ENCODE data around the gene SOX18. TPM values are rescaled to one million over a fixed set of nuclear protein-coding genes. Genes with fewer than 3 reads are reported as not detected.

The SOX18 gene
- total and polyA plus RNA-seq, 2 of the 13 experiments (the other 11 are each of a cell fraction or from before 2014, with no cell fraction given), result 1.6 to 1.9 TPM

DNA sequence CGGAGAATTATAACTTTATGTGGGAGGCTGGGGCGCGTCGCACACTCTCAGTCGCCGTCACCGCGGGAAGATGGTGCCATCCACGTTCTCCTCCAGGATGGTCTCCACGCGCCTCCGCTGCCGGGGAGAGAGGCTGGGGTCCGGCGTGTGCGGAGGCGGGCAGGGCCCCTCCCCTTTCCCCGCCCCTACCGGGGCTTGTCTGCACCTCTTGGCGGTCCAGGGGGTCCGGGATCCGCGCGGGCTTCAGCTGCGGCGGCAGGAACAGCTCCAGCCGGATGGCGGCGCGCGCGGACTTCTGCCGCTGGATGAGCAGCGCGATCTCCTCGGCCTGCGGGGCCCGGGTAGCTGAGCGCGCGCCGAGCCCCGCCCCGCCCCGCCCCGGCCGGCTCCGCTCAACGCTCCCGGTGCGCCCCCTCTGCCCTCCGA, 34.0 kb upstream of the SOX18 start (continued):
- TF ChIP-seq, protein P1, sequence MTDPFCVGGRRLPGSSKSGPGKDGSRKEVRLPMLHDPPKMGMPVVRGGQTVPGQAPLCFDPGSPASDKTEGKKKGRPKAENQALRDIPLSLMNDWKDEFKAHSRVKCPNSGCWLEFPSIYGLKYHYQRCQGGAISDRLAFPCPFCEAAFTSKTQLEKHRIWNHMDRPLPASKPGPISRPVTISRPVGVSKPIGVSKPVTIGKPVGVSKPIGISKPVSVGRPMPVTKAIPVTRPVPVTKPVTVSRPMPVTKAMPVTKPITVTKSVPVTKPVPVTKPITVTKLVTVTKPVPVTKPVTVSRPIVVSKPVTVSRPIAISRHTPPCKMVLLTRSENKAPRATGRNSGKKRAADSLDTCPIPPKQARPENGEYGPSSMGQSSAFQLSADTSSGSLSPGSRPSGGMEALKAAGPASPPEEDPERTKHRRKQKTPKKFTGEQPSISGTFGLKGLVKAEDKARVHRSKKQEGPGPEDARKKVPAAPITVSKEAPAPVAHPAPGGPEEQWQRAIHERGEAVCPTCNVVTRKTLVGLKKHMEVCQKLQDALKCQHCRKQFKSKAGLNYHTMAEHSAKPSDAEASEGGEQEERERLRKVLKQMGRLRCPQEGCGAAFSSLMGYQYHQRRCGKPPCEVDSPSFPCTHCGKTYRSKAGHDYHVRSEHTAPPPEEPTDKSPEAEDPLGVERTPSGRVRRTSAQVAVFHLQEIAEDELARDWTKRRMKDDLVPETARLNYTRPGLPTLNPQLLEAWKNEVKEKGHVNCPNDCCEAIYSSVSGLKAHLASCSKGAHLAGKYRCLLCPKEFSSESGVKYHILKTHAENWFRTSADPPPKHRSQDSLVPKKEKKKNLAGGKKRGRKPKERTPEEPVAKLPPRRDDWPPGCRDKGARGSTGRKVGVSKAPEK (CRISPR knock-in tag; IDR thresholded peaks at IDR 0.05; ENCODE audit: borderline replicate concordance), result no peak
- TF ChIP-seq ZNF232 (CRISPR knock-in tag; IDR thresholded peaks at IDR 0.05; ENCODE audit: borderline replicate concordance), result 0 out of 2 replicates have a peak, but pooled peaks have one; percentile 51
- no peak for TF ChIP-seq U2AF2 (IDR thresholded peaks at IDR 0.05; ENCODE audit: low read depth, low read length)
- TF ChIP-seq ETV5 (CRISPR knock-in tag; IDR thresholded peaks at IDR 0.05; ENCODE audit: borderline replicate concordance), result peak; percentile 58
- no peak for TF ChIP-seq ZNF12 (CRISPR knock-in tag; IDR thresholded peaks at IDR 0.05)
- peak; percentile 37; the same call in 1 of the 2 replicates for TF ChIP-seq AKAP8 (CRISPR knock-in tag; IDR thresholded peaks at IDR 0.05)
- TF ChIP-seq TSC22D2 (CRISPR knock-in tag; IDR thresholded peaks at IDR 0.05; ENCODE audit: borderline replicate concordance), result no peak
- no peak; the same call in 1 of the 2 replicates for TF ChIP-seq ZNF572 (CRISPR knock-in tag; IDR thresholded peaks at IDR 0.05)
- TF ChIP-seq YEATS4 (CRISPR knock-in tag; IDR thresholded peaks at IDR 0.05; ENCODE audit: borderline replicate concordance), result 0 out of 2 replicates have a peak, but pooled peaks have one; percentile 21
- TF ChIP-seq SRSF1 (optimal IDR thresholded peaks at IDR 0.05; ENCODE audit: low read depth, low read length), result peak; percentile 14
- no peak for TF ChIP-seq TBX3 (IDR thresholded peaks at IDR 0.05; ENCODE audit: borderline replicate concordance)
- no peak for TF ChIP-seq TCF7 (IDR thresholded peaks at IDR 0.05; ENCODE audit: low read depth)
- TF ChIP-seq, protein P2, sequence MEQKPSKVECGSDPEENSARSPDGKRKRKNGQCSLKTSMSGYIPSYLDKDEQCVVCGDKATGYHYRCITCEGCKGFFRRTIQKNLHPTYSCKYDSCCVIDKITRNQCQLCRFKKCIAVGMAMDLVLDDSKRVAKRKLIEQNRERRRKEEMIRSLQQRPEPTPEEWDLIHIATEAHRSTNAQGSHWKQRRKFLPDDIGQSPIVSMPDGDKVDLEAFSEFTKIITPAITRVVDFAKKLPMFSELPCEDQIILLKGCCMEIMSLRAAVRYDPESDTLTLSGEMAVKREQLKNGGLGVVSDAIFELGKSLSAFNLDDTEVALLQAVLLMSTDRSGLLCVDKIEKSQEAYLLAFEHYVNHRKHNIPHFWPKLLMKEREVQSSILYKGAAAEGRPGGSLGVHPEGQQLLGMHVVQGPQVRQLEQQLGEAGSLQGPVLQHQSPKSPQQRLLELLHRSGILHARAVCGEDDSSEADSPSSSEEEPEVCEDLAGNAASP (CRISPR knock-in tag; IDR thresholded peaks at IDR 0.05; ENCODE audit: borderline replicate concordance), result peak; percentile 36; the same call in 1 of the 2 replicates
- peak; percentile 95 for TF ChIP-seq RAD21 (CRISPR knock-in tag; IDR thresholded peaks at IDR 0.05)
- TF ChIP-seq, protein P3, sequence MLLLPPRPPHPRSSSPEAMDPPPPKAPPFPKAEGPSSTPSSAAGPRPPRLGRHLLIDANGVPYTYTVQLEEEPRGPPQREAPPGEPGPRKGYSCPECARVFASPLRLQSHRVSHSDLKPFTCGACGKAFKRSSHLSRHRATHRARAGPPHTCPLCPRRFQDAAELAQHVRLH (CRISPR knock-in tag; IDR thresholded peaks at IDR 0.05; ENCODE audit: borderline replicate concordance, low read depth), result peak; percentile 60; the same call in 1 of the 2 replicates
- TF ChIP-seq, protein P4, sequence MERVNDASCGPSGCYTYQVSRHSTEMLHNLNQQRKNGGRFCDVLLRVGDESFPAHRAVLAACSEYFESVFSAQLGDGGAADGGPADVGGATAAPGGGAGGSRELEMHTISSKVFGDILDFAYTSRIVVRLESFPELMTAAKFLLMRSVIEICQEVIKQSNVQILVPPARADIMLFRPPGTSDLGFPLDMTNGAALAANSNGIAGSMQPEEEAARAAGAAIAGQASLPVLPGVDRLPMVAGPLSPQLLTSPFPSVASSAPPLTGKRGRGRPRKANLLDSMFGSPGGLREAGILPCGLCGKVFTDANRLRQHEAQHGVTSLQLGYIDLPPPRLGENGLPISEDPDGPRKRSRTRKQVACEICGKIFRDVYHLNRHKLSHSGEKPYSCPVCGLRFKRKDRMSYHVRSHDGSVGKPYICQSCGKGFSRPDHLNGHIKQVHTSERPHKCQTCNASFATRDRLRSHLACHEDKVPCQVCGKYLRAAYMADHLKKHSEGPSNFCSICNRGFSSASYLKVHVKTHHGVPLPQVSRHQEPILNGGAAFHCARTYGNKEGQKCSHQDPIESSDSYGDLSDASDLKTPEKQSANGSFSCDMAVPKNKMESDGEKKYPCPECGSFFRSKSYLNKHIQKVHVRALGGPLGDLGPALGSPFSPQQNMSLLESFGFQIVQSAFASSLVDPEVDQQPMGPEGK (CRISPR knock-in tag; IDR thresholded peaks at IDR 0.05), result peak; percentile 50; the same call in 1 of the 2 replicates
- TF ChIP-seq KLF12 (CRISPR knock-in tag; IDR thresholded peaks at IDR 0.05; ENCODE audit: borderline replicate concordance), result no peak
- 0 out of 4 replicates have a peak, but pooled peaks of 1 of the 2 experiments have one; percentile 33 for TF ChIP-seq KLF16 (CRISPR knock-in tag; IDR thresholded peaks at IDR 0.05)
- peak; percentile 87 for TF ChIP-seq SALL2 (CRISPR knock-in tag; IDR thresholded peaks at IDR 0.05)
- TF ChIP-seq KDM3A (CRISPR knock-in tag; IDR thresholded peaks at IDR 0.05; ENCODE audit: low read depth), result peak; percentile 53; the same call in 1 of the 2 replicates

All from HepG2 (cell line).